SK-N-SH treated with all-trans-retinoic acid at 6 μM for 48 hours (cell line): Measurements from ENCODE around the gene CACNA2D3.

ENCODE experiments used
- ESRRG ChIP-seq: fragments of 250-450 bp; sonication (Bioruptor Pico); IDR thresholded peaks from 2 replicates; pipeline ENCODE4 v1.6.1; 2021; ENCODE audit warnings: mild to moderate bottlenecking
- ISL1 ChIP-seq: fragments of 250-450 bp; sonication (Bioruptor Pico); IDR thresholded peaks from 2 replicates; pipeline ENCODE4 v2.1.2; 2022; ENCODE audit warnings: mild to moderate bottlenecking, moderate library complexity
- RARB ChIP-seq: fragments of 250-450 bp; sonication (Bioruptor Pico); IDR thresholded peaks from 2 replicates; pipeline ENCODE4 v1.8.0; 2021; ENCODE audit warnings: mild to moderate bottlenecking, moderate library complexity
- ZC3H10 ChIP-seq: fragments of 250-450 bp; sonication (Bioruptor Pico); IDR thresholded peaks from 2 replicates; pipeline ENCODE4 v1.5.1; 2021; ENCODE audit warnings: mild to moderate bottlenecking, moderate library complexity
- ZFP3 ChIP-seq: fragments of 250-450 bp; sonication (Bioruptor Pico); IDR thresholded peaks from 2 replicates; pipeline ENCODE4 v1.5.0; 2020; ENCODE audit warnings: mild to moderate bottlenecking, moderate library complexity
- ZFP30 ChIP-seq: fragments of 450-650 bp; formaldehyde crosslinking; IDR thresholded peaks from 2 replicates; pipeline ENCODE4 v1.5.0; 2022; ENCODE audit warnings: mild to moderate bottlenecking, moderate library complexity
- TF ChIP-seq, protein P1 (sequence below): fragments of 250-450 bp; sonication (Bioruptor Pico); IDR thresholded peaks from 2 replicates; pipeline ENCODE4 v1.8.0; 2020; ENCODE audit warnings: mild to moderate bottlenecking, moderate library complexity, borderline replicate concordance
- TF ChIP-seq, protein P2 (sequence below): fragments of 250-450 bp; sonication (Bioruptor Pico); IDR thresholded peaks from 2 replicates; pipeline ENCODE4 v1.5.1; 2021; ENCODE audit warnings: mild to moderate bottlenecking, moderate library complexity

DNA sequence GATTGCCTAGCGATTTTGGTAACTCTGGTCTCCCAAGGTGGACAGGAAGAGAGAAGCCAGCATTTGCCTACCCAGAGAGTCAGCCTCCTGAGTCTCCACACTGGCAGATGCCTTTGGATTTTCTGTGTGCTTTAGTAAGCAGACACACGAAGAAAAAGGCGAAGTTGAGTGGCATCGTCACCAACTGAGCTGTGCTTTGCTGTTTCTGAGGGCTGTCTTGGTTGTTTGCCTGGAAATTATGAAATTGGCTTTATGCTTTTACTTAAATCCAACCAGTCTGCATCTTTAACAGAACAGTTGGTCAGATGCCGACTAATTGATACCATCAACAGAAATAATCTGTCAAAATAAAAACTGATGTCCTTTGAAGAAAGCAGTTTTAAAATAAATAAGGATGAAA is 56.0 kb downstream of the CACNA2D3 start:
- no peak for TF ChIP-seq RARB (CRISPR knock-in tag)
- TF ChIP-seq ZFP3 (CRISPR knock-in tag), result no peak
- TF ChIP-seq ZC3H10 (CRISPR knock-in tag), result no peak
- no peak for TF ChIP-seq ZFP30
- TF ChIP-seq ESRRG, result no peak
- TF ChIP-seq, protein P1, sequence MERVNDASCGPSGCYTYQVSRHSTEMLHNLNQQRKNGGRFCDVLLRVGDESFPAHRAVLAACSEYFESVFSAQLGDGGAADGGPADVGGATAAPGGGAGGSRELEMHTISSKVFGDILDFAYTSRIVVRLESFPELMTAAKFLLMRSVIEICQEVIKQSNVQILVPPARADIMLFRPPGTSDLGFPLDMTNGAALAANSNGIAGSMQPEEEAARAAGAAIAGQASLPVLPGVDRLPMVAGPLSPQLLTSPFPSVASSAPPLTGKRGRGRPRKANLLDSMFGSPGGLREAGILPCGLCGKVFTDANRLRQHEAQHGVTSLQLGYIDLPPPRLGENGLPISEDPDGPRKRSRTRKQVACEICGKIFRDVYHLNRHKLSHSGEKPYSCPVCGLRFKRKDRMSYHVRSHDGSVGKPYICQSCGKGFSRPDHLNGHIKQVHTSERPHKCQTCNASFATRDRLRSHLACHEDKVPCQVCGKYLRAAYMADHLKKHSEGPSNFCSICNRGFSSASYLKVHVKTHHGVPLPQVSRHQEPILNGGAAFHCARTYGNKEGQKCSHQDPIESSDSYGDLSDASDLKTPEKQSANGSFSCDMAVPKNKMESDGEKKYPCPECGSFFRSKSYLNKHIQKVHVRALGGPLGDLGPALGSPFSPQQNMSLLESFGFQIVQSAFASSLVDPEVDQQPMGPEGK (CRISPR knock-in tag), result no peak
- TF ChIP-seq, protein P2, sequence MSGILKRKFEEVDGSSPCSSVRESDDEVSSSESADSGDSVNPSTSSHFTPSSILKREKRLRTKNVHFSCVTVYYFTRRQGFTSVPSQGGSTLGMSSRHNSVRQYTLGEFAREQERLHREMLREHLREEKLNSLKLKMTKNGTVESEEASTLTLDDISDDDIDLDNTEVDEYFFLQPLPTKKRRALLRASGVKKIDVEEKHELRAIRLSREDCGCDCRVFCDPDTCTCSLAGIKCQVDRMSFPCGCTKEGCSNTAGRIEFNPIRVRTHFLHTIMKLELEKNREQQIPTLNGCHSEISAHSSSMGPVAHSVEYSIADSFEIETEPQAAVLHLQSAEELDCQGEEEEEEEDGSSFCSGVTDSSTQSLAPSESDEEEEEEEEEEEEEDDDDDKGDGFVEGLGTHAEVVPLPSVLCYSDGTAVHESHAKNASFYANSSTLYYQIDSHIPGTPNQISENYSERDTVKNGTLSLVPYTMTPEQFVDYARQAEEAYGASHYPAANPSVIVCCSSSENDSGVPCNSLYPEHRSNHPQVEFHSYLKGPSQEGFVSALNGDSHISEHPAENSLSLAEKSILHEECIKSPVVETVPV (CRISPR knock-in tag), result no peak
- no peak for TF ChIP-seq ISL1 (CRISPR knock-in tag)
